Thoracic aorta (tissue), 2 donors: ENCODE results near the gene OR6K3. TPM values are rescaled to one million over a fixed set of nuclear protein-coding genes. Genes with fewer than 3 reads are reported as not detected.
"Not testable (repeated sequence)": the region's sequence is repeated elsewhere in the genome, so short reads cannot be mapped to it uniquely, and the experiment has no call there.

ENCODE experiments used
- ATAC-seq: fragments of 150-250 bp; one replicate; pipeline ENCODE4 v1.8.0; 2017; ENCODE audit warnings: low read depth; ENCODE audit not compliant: insufficient number of reproducible peaks, low FRiP score
- DNase-seq: peaks from one replicate; pipeline ENCODE4 v3.0.0-alpha.2; 2020; ENCODE audit warnings: low spot score
- H3K27ac ChIP-seq, 2 donors: fragments of 200-600 bp; sonication (generic); 1 replicate in 1 of 2; 2 replicates in 1 of 2; pipeline ENCODE4 v1.5.1; 2016; ENCODE audit warnings: mild to moderate bottlenecking in 2 of 2, moderate library complexity in 2 of 2
- H3K27me3 ChIP-seq: fragments of 200-600 bp; sonication (generic); replicated peaks from 2 replicates; pipeline ENCODE4 v1.6.0; 2016; ENCODE audit warnings: mild to moderate bottlenecking; ENCODE audit not compliant: insufficient read depth
- H3K36me3 ChIP-seq: fragments of 200-600 bp; sonication (generic); one replicate; pipeline ENCODE4 v1.5.1; 2016
- H3K4me1 ChIP-seq, 2 donors: fragments of 200-600 bp; sonication (generic); 1 replicate in 1 of 2; 2 replicates in 1 of 2; pipeline versions ENCODE4 v1.5.1 to v1.6.0; 2016; ENCODE audit warnings: low read depth in 2 of 2, mild to moderate bottlenecking in 1 of 2; ENCODE audit not compliant: control insufficient read depth in 1 of 2
- H3K4me3 ChIP-seq: fragments of 200-600 bp; sonication (generic); 2 replicates; pipeline ENCODE4 v1.5.1; 2016; ENCODE audit warnings: mild to moderate bottlenecking
- H3K9me3 ChIP-seq: fragments of 200-600 bp; sonication (generic); 2 replicates; pipeline ENCODE4 v1.5.1; 2016
- total RNA-seq, 2 donors: library from RNA; depleted of rRNA; stranded (reverse); fragments of >200 nt; gene quantifications; one replicate each; pipeline versions ENCODE4 v1.1.0 to v1.2.3, GENCODE V29; 2016
- TF ChIP-seq, protein P1 (sequence below): fragments of 200-600 bp; sonication (generic); IDR thresholded peaks from one replicate; pipeline ENCODE4 v1.5.1; 2019; ENCODE audit warnings: antibody characterized with exemption

The OR6K3 gene
- total RNA-seq, 2 donors from 2014 or later = not detected

DNA sequence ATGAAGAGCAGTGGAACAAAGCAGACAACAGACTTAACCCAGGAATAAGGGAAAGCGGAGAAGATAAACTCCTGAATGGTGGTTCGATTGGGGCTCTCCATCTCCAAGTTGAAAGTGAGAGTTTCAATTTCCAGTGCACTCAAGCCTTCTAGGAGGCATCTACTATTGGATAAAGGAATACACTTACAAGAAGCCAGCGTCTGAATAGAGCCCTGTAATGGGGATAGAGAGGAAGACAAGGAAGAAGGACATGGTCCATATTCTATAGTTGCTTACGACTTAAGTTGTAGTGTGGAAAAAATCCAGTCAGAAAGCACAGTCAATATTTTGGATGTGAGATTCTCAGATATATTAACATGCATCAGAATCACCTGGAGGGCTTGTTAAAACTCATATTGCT is 20.0 kb downstream of the OR6K3 start, which contains the start of gene OR6K2:
TSS of gene OR6K2 (minus strand) at position 101 of the 400 bp plus-strand sequence. CDS start at position 101, 0 bp downstream.
- DNase-seq (no peak), ATAC-seq (no peak)
- TF ChIP-seq, protein P1, sequence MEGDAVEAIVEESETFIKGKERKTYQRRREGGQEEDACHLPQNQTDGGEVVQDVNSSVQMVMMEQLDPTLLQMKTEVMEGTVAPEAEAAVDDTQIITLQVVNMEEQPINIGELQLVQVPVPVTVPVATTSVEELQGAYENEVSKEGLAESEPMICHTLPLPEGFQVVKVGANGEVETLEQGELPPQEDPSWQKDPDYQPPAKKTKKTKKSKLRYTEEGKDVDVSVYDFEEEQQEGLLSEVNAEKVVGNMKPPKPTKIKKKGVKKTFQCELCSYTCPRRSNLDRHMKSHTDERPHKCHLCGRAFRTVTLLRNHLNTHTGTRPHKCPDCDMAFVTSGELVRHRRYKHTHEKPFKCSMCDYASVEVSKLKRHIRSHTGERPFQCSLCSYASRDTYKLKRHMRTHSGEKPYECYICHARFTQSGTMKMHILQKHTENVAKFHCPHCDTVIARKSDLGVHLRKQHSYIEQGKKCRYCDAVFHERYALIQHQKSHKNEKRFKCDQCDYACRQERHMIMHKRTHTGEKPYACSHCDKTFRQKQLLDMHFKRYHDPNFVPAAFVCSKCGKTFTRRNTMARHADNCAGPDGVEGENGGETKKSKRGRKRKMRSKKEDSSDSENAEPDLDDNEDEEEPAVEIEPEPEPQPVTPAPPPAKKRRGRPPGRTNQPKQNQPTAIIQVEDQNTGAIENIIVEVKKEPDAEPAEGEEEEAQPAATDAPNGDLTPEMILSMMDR = no peak
- Histone ChIP-seq H3K36me3 (no peaks in the 10 kb centered on the region), H3K27me3 (no peaks in the 10 kb centered on the region), H3K4me1 (no peaks in the 10 kb centered on the region), H3K4me3 (no peak within 1 kb of the TSS), H3K27ac (no peak within 1 kb of the TSS), H3K9me3 (no peaks in the 10 kb centered on the region)

DNA sequence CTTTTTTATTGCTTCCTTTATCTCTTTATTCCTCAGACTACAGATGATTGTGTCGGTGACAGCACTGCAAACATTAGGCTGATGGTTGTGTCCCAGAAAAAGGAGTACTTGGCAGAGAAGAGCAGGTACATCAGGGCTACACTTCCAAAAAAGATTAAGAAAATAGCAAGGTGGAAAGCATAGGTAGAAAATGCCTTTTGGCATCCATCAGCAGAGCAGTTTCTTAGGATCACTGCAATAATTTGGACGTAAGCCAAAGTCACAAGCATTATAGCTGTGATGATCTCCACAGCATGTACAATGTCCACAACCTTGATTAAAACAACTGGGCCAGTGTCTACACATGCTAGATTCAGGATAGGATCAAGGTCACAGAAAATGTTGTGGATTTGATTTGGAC is 25.9 kb downstream of the OR6K3 start:
- ATAC-seq = no peak
- no peak for DNase-seq
- no peak overlapping the region for H3K27ac ChIP-seq
- H3K4me3 ChIP-seq = no peak overlapping the region
- TF ChIP-seq, protein P1 = no peak
- no peaks in the 10 kb centered on the region for H3K27me3 ChIP-seq
- H3K9me3 ChIP-seq = no peaks in the 10 kb centered on the region
- no peaks in the 10 kb centered on the region for H3K36me3 ChIP-seq
- no peaks in the 10 kb centered on the region for H3K4me1 ChIP-seq

DNA sequence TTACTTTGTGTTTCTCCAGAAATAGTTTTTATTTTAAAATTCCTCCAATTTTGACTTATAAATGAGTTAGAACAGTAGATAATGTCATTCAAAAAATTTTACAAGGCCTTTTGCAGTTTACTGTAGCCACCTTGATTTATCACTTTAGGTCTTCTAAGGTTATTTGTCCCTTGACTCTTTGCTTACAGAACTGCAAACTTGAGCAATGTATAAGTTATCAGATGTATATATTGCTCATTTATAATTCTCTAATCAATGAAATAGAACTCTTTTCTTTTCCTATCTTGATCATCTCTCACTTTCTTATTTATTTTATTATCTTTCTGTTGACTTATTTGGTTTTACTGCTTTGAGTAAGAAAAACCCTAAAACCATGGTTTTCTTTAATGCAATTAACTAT is 28.2 kb downstream of the OR6K3 start:
- DNase-seq (no peak), ATAC-seq (no peak)
- H3K27ac ChIP-seq = no peak overlapping the region
- TF ChIP-seq, protein P1 = no peak
- no peak overlapping the region for H3K4me3 ChIP-seq
- H3K9me3 ChIP-seq = no peaks in the 10 kb centered on the region
- no peaks in the 10 kb centered on the region for H3K27me3 ChIP-seq
- H3K36me3 ChIP-seq = no peaks in the 10 kb centered on the region
- H3K4me1 ChIP-seq = no peaks in the 10 kb centered on the region

DNA sequence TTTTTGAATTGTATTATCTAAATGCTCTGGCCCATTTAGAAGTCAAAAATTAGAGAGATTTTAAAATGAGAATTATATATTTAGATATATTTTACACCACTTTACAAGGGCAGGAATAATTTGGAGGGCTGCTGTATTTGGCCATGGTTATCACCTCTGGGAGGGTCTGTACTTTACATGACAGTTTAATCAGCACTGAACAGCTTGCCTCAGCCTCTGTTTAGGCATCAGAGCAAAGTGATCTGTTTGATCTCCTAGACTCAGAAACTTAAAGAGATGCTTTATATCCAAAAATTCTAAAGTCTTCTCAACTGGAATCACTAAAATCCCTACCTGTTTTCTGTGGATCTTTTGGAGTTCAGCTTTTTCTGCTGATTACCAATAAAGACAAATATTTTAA is 28.6 kb downstream of the OR6K3 start:
- Histone ChIP-seq H3K4me1 (no peaks in the 10 kb centered on the region), H3K27me3 (no peaks in the 10 kb centered on the region), H3K9me3 (no peaks in the 10 kb centered on the region), H3K36me3 (no peaks in the 10 kb centered on the region), H3K27ac (no peak overlapping the region), H3K4me3 (no peak overlapping the region)
- TF ChIP-seq, protein P1 = no peak
- ATAC-seq (no peak), DNase-seq (no peak)

DNA sequence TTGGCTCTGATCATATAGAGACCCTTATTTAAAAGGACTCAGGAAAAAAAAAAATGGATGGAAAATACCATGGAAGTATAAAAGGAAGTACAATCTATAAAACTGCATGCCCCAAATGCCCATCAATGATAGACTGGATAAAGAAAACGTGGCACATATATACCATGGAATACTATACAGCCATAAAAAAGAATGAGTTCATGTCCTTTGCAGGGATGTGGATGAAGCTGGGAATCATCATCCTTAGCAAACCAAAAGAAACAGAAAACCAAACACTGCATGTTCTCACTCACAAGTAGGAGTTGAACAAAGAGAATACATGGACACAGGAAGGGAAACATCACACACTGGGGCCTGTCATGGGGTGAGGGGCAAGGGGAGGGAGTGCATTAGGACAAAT is 29.4 kb downstream of the OR6K3 start:
- H3K9me3 ChIP-seq, H3K4me3 ChIP-seq, H3K4me1 ChIP-seq, ATAC-seq, H3K36me3 ChIP-seq, H3K27me3 ChIP-seq, H3K27ac ChIP-seq, DNase-seq: not testable (repeated sequence)

DNA sequence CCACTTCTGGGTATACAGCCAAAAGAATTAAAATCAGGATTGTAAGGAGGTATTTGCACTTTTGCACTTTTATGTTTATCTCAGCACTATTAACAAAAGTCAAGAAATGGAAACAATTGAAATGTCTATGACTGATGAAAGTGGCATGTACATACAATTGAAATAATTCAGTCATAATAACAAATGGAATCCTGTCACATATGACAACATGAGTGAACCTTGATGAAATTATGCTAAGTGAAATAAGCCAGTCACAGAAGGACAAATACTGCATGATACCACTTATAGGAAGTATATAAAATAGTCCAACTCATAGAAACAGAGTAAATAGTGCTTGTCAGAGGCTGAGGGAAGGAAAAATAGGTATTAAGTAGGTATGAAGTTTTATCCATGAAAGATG is 30.6 kb downstream of the OR6K3 start:
- ATAC-seq (no peak), DNase-seq (no peak)
- Histone ChIP-seq H3K27me3 (no peaks in the 10 kb centered on the region), H3K4me1 (no peaks in the 10 kb centered on the region), H3K9me3 (no peaks in the 10 kb centered on the region), H3K27ac (no peak overlapping the region), H3K4me3 (no peak overlapping the region), H3K36me3 (no peaks in the 10 kb centered on the region)
- TF ChIP-seq, protein P1 = no peak
